T47D (cell line): Measurements from ENCODE around the gene EDC4.

Experiments
- DNase-seq, 2 experiments: peaks; one replicate each; pipeline versions ENCODE4 v3.0.0 to v3.0.0-alpha.2; 2011 to 2012; ENCODE audit warnings: low read depth in 1 of 2, low spot score in 1 of 2
- JUND ChIP-seq: IDR thresholded peaks from 2 replicates; pipeline ENCODE4 v1.6.1; 2012; ENCODE audit warnings: low read depth
- in situ Hi-C: cut with HindIII; loops from 2 replicates; pipeline ENCODE4 v1.10.0; 2016; ENCODE audit warnings: low sequenced_read_pairs, low pct_unique_long_range_greater_than_20kb

The EDC4 gene

GRCh38 chr16:67841816-67842508, 30.9 kb upstream of the EDC4 start, which contains the start of gene THAP11:
Gene THAP11 (plus strand): TSS chr16:67842320. CDS start chr16:67842555, 235 bp downstream.
- in situ Hi-C loops, result no loop called here
- no peak for TF ChIP-seq JUND
- DNase-seq, result peak; percentile 92 to 98

- in situ Hi-C loops, result no loop called here
- peak; percentile 67 to 72 for DNase-seq
- no peak for TF ChIP-seq JUND
Measured at GRCh38 chr16:67842509-67843342, 30.1 kb upstream of the EDC4 start.

GRCh38 chr16:67843343-67843765, 29.5 kb upstream of the EDC4 start:
- in situ Hi-C loops, result no loop called here
- TF ChIP-seq JUND, result no peak
- no peak for DNase-seq

GRCh38 chr16:67844497-67844896, 28.4 kb upstream of the EDC4 start:
- no peak for TF ChIP-seq JUND
- no peak for DNase-seq
- in situ Hi-C loops, result no loop called here

GRCh38 chr16:67845291-67846062, 27.4 kb upstream of the EDC4 start:
- in situ Hi-C loops, result no loop called here
- no peak for DNase-seq
- TF ChIP-seq JUND, result no peak

- in situ Hi-C loops, result no loop called here
- no peak for DNase-seq
Measured at GRCh38 chr16:67846063-67846319, 26.9 kb upstream of the EDC4 start.

GRCh38 chr16:67846320-67847063, 26.4 kb upstream of the EDC4 start, which contains the start of gene NUTF2:
Gene NUTF2 (plus strand): TSS chr16:67846933. CDS start chr16:67865131, 18,198 bp downstream.
- DNase-seq, result peak; percentile 89 to 96
- no peak for TF ChIP-seq JUND
- in situ Hi-C loops, result no loop called here

More at GRCh38 chr16:67846063-67846319, 26.9 kb upstream of the EDC4 start:
- no peak for TF ChIP-seq JUND

- peak; percentile 54 to 58 for DNase-seq
- in situ Hi-C loops, result no loop called here
- no peak for TF ChIP-seq JUND
Measured at GRCh38 chr16:67847064-67847861, 25.6 kb upstream of the EDC4 start, which contains the start of gene CENPT. Gene CENPT (minus strand): TSS chr16:67847693. CDS start chr16:67833859, 13,834 bp downstream.

GRCh38 chr16:67848118-67848517, 24.7 kb upstream of the EDC4 start:
- in situ Hi-C loops, result no loop called here
- no peak for TF ChIP-seq JUND
- DNase-seq, result no peak

GRCh38 chr16:67853670-67854069, 19.2 kb upstream of the EDC4 start:
- no peak for TF ChIP-seq JUND
- in situ Hi-C loops, result no loop called here
- no peak for DNase-seq

- no peak for DNase-seq
- in situ Hi-C loops, result no loop called here
- no peak for TF ChIP-seq JUND
Measured at GRCh38 chr16:67855789-67856188, 17.1 kb upstream of the EDC4 start.
